HepG2 (cell line): ENCODE results near the gene PRSS3. TPM values are rescaled to one million over a fixed set of nuclear protein-coding genes. Genes with fewer than 3 reads are reported as not detected.
"Not testable (repeated sequence)": the region's sequence is repeated elsewhere in the genome, so short reads cannot be mapped to it uniquely, and the experiment has no call there.

Experiments used
- ATAC-seq: fragments of 200-7000 bp; cut with Tn5 transposase; 3 replicates; pipeline ENCODE4 v1.9.1; 2020; ENCODE audit warnings: mild to moderate bottlenecking, moderate library complexity
- BruUV-seq: library from RNA; stranded (reverse); fragments of 400-500 nt; replicated peaks from 2 replicates; lab custom pipeline; 2021; lab: Mats Ljungman, UMichigan
- CTCF ChIA-PET: fragments of 300-600 bp; formaldehyde crosslinking; extraction: SDS; loops from one replicate; lab custom pipeline; 2021; ENCODE audit warnings: low total read pairs, inconsistent platforms, low intra/inter-chr PET ratio; lab: Yijun Ruan, JAX
- POLR2A ChIA-PET: fragments of 350-600 bp; sonication (Branson Sonifier 250); formaldehyde crosslinking; loops from one replicate; lab custom pipeline; 2020; ENCODE audit warnings: antibody characterized with exemption, inconsistent platforms; lab: Yijun Ruan, JAX
- DNase-seq: peaks from one replicate; pipeline ENCODE4 v3.0.0-alpha.2; 2015; ENCODE audit warnings: low spot score
- FAIRE-seq: peaks from 3 replicates; lab custom pipeline; 2011; peaks lifted over from hg19 to GRCh38; lab: Jason Lieb, UNC
- H2AFZ ChIP-seq: one replicate; pipeline ENCODE4 v1.6.1; 2011; ENCODE audit warnings: low read length, inconsistent platforms
- H3K27ac ChIP-seq: fragments of 300-600 bp; 3 replicates; pipeline ENCODE4 v1.8.0; 2011; ENCODE audit warnings: mixed run types, mild to moderate bottlenecking, mixed read lengths, low read length, inconsistent platforms; ENCODE audit not compliant: insufficient read depth; ENCODE audit errors: extremely low read length
- H3K27me3 ChIP-seq, 2 experiments: fragments of 200-600 bp in 1 of 2; 2 replicates in 1 of 2; 3 replicates in 1 of 2; pipeline versions ENCODE4 v1.6.0 to v1.8.0; 2011; ENCODE audit warnings: low read length in 2 of 2, mild to moderate bottlenecking in 2 of 2, moderate library complexity in 2 of 2, inconsistent platforms in 1 of 2; ENCODE audit not compliant: insufficient read depth in 2 of 2, control insufficient read depth in 1 of 2
- H3K36me3 ChIP-seq, 2 experiments: fragments of 200-600 bp in 1 of 2; replicated peaks in 1 of 2; 2 replicates in 1 of 2; 3 replicates in 1 of 2; pipeline versions ENCODE4 v1.5.1 to v1.8.0; 2011; ENCODE audit warnings: low read length in 2 of 2, inconsistent platforms in 1 of 2; ENCODE audit not compliant: insufficient read depth in 2 of 2, control insufficient read depth in 1 of 2
- H3K4me1 ChIP-seq: 2 replicates; pipeline ENCODE4 v1.5.1; 2012; ENCODE audit warnings: low read length, inconsistent platforms; ENCODE audit not compliant: insufficient read depth
- H3K4me2 ChIP-seq: 2 replicates; pipeline ENCODE4 v1.6.0; 2011; ENCODE audit warnings: low read depth, low read length, inconsistent platforms
- H3K4me3 ChIP-seq, 3 experiments: fragments of 200-600 bp in 1 of 3; sonication (generic), shearing (Covaris generic) in 1 of 3; replicated peaks in 1 of 3; 2 replicates each; pipeline ENCODE4 v1.5.1; 2011 to 2016; ENCODE audit warnings: low read length in 3 of 3, inconsistent platforms in 2 of 3, low read depth in 2 of 3, mild to moderate bottlenecking in 2 of 3, control low read depth in 1 of 3, mixed read lengths in 1 of 3; ENCODE audit not compliant: insufficient read depth in 1 of 3
- H3K79me2 ChIP-seq: one replicate; pipeline ENCODE4 v1.6.1; 2011; ENCODE audit warnings: low read length, inconsistent platforms; ENCODE audit not compliant: insufficient read depth
- H3K9ac ChIP-seq: 2 replicates; pipeline ENCODE4 v1.6.0; 2011; ENCODE audit warnings: mild to moderate bottlenecking, low read depth, low read length, inconsistent platforms; ENCODE audit not compliant: insufficient read depth
- H3K9me3 ChIP-seq: 2 replicates; pipeline ENCODE4 v1.5.1; 2012; ENCODE audit warnings: mild to moderate bottlenecking, low read length
- H4K20me1 ChIP-seq: 2 replicates; pipeline ENCODE4 v1.6.0; 2011; ENCODE audit warnings: inconsistent platforms, mild to moderate bottlenecking, low read length, moderate library complexity; ENCODE audit not compliant: insufficient read depth
- E2F2 ChIP-seq: sonication (generic); formaldehyde crosslinking; IDR thresholded peaks from 2 replicates; pipeline ENCODE4 v1.4.0; 2020; ENCODE audit warnings: missing genetic modification reagents, borderline replicate concordance
- MAFK ChIP-seq, 2 experiments: IDR thresholded peaks in 1 of 2; conservative IDR thresholded peaks in 1 of 2; 2 replicates each; pipeline ENCODE4 v1.6.1; 2011; ENCODE audit warnings: improper control_type of control experiment in 2 of 2, low read length in 2 of 2
- ZHX1 ChIP-seq: sonication (generic); formaldehyde crosslinking; IDR thresholded peaks from 2 replicates; pipeline ENCODE4 v1.8.1; 2022; ENCODE audit warnings: low read depth, mild to moderate bottlenecking, missing genetic modification reagents
- ZNF567 ChIP-seq: sonication (generic); formaldehyde crosslinking; IDR thresholded peaks from 2 replicates; pipeline ENCODE4 v1.8.1; 2023; ENCODE audit warnings: mild to moderate bottlenecking, missing genetic modification reagents, borderline replicate concordance
- WGBS: methylation state at CpG from one replicate; pipeline ENCODE4 v1.1.6; 2017; ENCODE audit warnings: low lambda C conversion rate; 5-methylcytosine and 5-hydroxymethylcytosine counted together
- in situ Hi-C: cut with HindIII; loops from 2 replicates; pipeline ENCODE4 v1.10.0; 2017; ENCODE audit warnings: low pct_unique_long_range_greater_than_20kb; ENCODE audit not compliant: extremely low pct_ligation_motif_present
- intact Hi-C: fragments of 100-400 bp; cut with micrococcal nuclease; formaldehyde crosslinking; loops from one replicate; pipeline ENCODE4 v1.10.0; 2022; ENCODE audit not compliant: unreplicated experiment
- polyA plus RNA-seq, 8 experiments: library from polyadenylated mRNA; depleted of rRNA in 3 of 8; stranded (reverse) in 7 of 8; unstranded in 1 of 8; fragments of >200 nt; fragmentation: Illumina TruSeq in 4 of 8; extraction: Trizol in 4 of 8; gene quantifications; 2 replicates each; pipeline versions ENCODE4 v1.2.1 to v1.2.3, GENCODE V29; 2011 to 2016; ENCODE audit warnings: low read depth in 4 of 8, missing spikeins in 1 of 8, mixed read lengths in 1 of 8; ENCODE audit not compliant: insufficient read depth in 1 of 8
- total RNA-seq, 5 experiments: library from RNA; depleted of rRNA; stranded (reverse); fragments of >200 nt; fragmentation: Illumina TruSeq; extraction: Trizol; gene quantifications; 2 replicates each; pipeline ENCODE4 v1.2.3, GENCODE V29; 2016; ENCODE audit warnings: low read depth in 1 of 5

The PRSS3 gene
- total and polyA plus RNA-seq, 2 of the 13 experiments (the other 11 are each of a cell fraction or from before 2014, with no cell fraction given), result not detected

DNA sequence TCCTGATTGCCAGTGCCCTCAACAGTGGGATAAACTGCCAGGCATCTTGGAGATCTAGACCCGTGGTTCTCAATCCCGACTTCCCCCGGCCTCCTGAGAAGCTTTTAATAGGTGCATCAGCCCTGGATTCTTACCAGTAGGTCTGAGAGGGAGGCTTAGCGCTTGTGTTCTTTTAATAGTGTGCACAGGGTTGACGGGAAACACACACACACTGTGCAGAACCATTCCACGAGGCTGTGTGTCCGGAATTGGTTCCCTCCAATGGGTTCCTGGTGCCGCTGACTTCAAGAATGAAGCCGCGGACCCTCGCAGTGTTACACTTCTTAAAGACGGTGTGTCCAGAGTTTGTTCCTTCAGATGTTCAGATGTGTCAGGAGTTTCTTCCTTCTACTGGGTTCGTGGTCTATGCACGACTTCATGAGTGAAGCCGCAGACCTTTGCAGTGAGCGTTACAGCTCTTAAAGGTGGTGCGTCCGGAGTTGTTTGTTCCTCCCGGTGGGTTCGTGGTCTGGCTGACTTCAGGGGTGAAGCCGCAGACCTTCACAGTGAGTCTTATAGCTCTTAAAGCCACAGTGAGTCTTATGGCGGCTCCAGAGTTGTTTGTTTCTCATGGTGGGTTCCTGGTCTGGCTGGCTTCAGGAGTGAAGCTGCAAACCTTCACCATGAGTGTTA lies 46.6 kb upstream of the PRSS3 start (continued):
- TF ChIP-seq ZHX1 (no peak), MAFK (conservative IDR thresholded peaks at IDR 0.05 in 1 of 2, IDR thresholded peaks at IDR 0.05 in 1 of 2; ENCODE audit: low read length in 2 of 2) (no peak), ZNF567 (CRISPR knock-in tag) (no peak), E2F2 (CRISPR knock-in tag) (no peak)
- TF ChIP-seq, all 625 proteins: peak for 0

DNA sequence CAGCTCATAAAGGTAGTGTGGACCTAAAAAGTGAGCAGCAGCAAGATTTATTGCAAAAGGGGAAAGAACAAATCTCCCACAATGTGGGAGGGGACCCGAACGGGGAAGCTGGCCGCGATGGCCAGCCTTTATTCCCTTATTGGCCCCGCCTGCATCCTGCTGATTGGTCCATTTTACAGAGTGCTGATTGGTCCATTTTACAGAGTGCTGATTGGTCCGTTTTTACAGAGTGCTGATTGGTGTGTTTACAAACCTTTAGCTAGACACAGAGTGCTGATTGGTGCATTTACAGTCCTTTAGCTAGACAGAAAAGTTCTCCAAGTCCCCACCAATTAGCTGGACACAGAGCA lies 46.1 kb upstream of the PRSS3 start:
- H3K9ac ChIP-seq, H3K79me2 ChIP-seq, H3K36me3 ChIP-seq, ATAC-seq, intact Hi-C loops, H3K4me3 ChIP-seq, H3K27ac ChIP-seq, H3K27me3 ChIP-seq, H3K9me3 ChIP-seq, H2AFZ ChIP-seq, in situ Hi-C loops, FAIRE-seq, BruUV-seq, H4K20me1 ChIP-seq, POLR2A ChIA-PET, DNase-seq, H3K4me2 ChIP-seq, CTCF ChIA-PET: not testable (repeated sequence)
- 66% methylated on average over 6 of the region's 6 CpGs for WGBS
- H3K4me1 ChIP-seq, result peaks cover 28% of the 10 kb centered on the region
